ENCODE measurements around the gene AIP. TPM values are rescaled to one million over a fixed set of nuclear protein-coding genes. Genes with fewer than 3 reads are reported as not detected.

The AIP gene
- total and polyA plus RNA-seq, 2 donors (not counting 1 experiment from before 2014, with no cell fraction given): 53.7 to 117 TPM

- Histone ChIP-seq H3K4me1 (ENCODE audit: control insufficient read depth, extremely low read depth, insufficient read depth, low read length) (no peaks in the 10 kb centered on the region), H3K27ac (ENCODE audit: insufficient read depth, low read length) (no peak overlapping the region), H3K4me3 (replicated peaks in 1 of 4; ENCODE audit: control extremely low read depth in 1 of 4, insufficient read depth in 1 of 4, low read depth in 3 of 4, low read length in 4 of 4) (no peak overlapping the region), H3K36me3 (ENCODE audit: control insufficient read depth, insufficient read depth, low read length) (peaks cover 9% of the 10 kb centered on the region), H3K79me2 (ENCODE audit: control insufficient read depth, insufficient read depth, low read length) (no peaks in the 10 kb centered on the region), H4K20me1 (ENCODE audit: control insufficient read depth, extremely low read depth, insufficient read depth, low read length) (no peaks in the 10 kb centered on the region), H3K9me3 (ENCODE audit: control insufficient read depth, insufficient read depth, low read depth, low read length) (no peaks in the 10 kb centered on the region), H3K9ac (ENCODE audit: insufficient read depth, low read length) (no peak overlapping the region), H3K4me2 (ENCODE audit: extremely low read depth, insufficient read depth, low read length) (no peak overlapping the region), H2AFZ (ENCODE audit: low read length) (no peak overlapping the region), H3K27me3 (ENCODE audit: control insufficient read depth, insufficient read depth, low read length) (no peaks in the 10 kb centered on the region)
- DNase-seq (ENCODE audit: low read depth in 2 of 2): no peak
- TF ChIP-seq, protein P1, sequence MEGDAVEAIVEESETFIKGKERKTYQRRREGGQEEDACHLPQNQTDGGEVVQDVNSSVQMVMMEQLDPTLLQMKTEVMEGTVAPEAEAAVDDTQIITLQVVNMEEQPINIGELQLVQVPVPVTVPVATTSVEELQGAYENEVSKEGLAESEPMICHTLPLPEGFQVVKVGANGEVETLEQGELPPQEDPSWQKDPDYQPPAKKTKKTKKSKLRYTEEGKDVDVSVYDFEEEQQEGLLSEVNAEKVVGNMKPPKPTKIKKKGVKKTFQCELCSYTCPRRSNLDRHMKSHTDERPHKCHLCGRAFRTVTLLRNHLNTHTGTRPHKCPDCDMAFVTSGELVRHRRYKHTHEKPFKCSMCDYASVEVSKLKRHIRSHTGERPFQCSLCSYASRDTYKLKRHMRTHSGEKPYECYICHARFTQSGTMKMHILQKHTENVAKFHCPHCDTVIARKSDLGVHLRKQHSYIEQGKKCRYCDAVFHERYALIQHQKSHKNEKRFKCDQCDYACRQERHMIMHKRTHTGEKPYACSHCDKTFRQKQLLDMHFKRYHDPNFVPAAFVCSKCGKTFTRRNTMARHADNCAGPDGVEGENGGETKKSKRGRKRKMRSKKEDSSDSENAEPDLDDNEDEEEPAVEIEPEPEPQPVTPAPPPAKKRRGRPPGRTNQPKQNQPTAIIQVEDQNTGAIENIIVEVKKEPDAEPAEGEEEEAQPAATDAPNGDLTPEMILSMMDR (conservative IDR thresholded peaks at IDR 0.05 in 1 of 2, IDR thresholded peaks at IDR 0.05 in 1 of 2; ENCODE audit: low read depth in 1 of 2, low read length in 2 of 2): no peak
- TF ChIP-seq EZH2 (IDR thresholded peaks at IDR 0.05; ENCODE audit: low read length, missing control alignments): no peak
Observed at GRCh38 chr11:67492801-67493547, 10.1 kb downstream of the AIP start.

GRCh38 chr11:67493548-67494370, 10.9 kb downstream of the AIP start:
- H3K9ac ChIP-seq (ENCODE audit: insufficient read depth, low read length): no peak overlapping the region
- H3K36me3 ChIP-seq (ENCODE audit: control insufficient read depth, insufficient read depth, low read length): peaks cover 9% of the 10 kb centered on the region
- H3K9me3 ChIP-seq (ENCODE audit: control insufficient read depth, insufficient read depth, low read depth, low read length): no peaks in the 10 kb centered on the region
- no peak for DNase-seq (ENCODE audit: low read depth in 2 of 2)
- no peaks in the 10 kb centered on the region for H3K79me2 ChIP-seq (ENCODE audit: control insufficient read depth, insufficient read depth, low read length)
- no peak overlapping the region for H2AFZ ChIP-seq (ENCODE audit: low read length)
- no peaks in the 10 kb centered on the region for H3K27me3 ChIP-seq (ENCODE audit: control insufficient read depth, insufficient read depth, low read length)
- no peaks in the 10 kb centered on the region for H3K4me1 ChIP-seq (ENCODE audit: control insufficient read depth, extremely low read depth, insufficient read depth, low read length)
- no peak for TF ChIP-seq EZH2 (IDR thresholded peaks at IDR 0.05; ENCODE audit: low read length, missing control alignments)
- TF ChIP-seq, protein P1 (conservative IDR thresholded peaks at IDR 0.05 in 1 of 2, IDR thresholded peaks at IDR 0.05 in 1 of 2; ENCODE audit: low read depth in 1 of 2, low read length in 2 of 2): no peak
- no peaks in the 10 kb centered on the region for H4K20me1 ChIP-seq (ENCODE audit: control insufficient read depth, extremely low read depth, insufficient read depth, low read length)
- H3K27ac ChIP-seq (ENCODE audit: insufficient read depth, low read length): no peak overlapping the region
- no peak overlapping the region for H3K4me2 ChIP-seq (ENCODE audit: extremely low read depth, insufficient read depth, low read length)
- no peak overlapping the region for H3K4me3 ChIP-seq (replicated peaks in 1 of 4; ENCODE audit: control extremely low read depth in 1 of 4, insufficient read depth in 1 of 4, low read depth in 3 of 4, low read length in 4 of 4)

Data from fibroblast of lung (primary cell).